Measurements from ENCODE around the gene CCDC195. TPM values are rescaled to one million over a fixed set of nuclear protein-coding genes. Genes with fewer than 3 reads are reported as not detected.

Gene CCDC195, protein sequence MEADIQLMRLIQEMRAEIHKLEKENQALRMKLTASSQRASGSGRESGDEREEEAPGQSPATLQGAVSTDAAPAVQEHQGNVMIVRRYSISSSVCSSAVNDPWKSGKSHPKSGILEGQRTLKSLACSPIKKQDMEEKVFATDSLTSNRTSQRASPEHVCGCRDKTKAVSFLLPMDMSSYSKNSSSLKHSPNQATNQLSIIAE
- not detected in 2 replicates for total RNA-seq

DNA sequence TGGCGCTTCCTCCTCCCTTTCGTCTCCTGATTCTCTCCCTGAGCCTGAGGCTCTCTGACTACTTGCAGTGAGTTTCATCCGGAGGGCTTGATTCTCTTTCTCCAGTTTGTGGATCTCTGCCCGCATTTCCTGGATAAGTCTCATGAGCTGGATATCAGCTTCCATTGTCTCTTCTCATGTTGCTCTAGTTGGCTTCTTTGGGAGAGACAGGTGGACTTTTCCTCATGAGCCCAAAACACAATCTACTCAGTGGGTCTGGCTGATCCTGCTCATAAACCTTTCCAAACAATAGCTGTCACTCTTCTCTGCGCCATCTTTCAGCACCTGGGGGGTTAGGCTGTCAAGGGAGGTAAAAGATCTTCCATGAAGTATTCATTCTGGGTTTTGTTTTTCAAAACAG, at the start of gene CCDC195:
TSS of gene CCDC195 (minus strand) at position 165 of the 400 bp plus-strand sequence. CDS start at position 165, 0 bp downstream.
- intact Hi-C loops (cut with micrococcal nuclease) = no loop called here

DNA sequence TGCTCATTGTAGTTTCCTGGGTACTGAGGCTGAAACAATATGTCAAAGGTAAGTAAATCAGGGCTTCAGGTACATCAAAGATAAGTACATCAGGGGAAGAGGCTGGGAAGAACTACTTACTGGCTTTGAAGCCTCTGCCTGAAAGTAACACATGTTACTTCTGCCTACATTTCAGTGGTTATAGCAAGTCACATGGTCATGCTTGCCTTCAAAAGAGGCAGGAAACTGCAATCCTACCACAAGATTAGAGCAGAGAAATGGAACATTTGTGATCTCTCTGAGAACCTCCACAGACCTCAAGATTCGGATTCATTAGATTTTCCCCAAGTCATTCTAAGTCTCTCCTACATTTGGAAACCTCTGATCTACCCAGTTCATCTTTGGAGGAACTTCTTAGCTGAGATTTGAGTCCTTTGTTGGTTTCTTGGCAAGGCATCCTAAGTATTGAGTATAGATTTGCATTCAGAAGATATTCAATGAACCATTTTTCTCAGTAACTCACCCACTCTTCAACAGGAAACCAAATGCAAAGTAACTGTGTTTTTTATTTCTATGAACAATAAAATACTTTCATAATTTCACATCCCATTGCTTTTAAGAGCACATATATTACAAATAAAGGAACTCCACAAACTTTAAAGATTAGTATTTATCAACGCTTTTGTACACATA, 48.5 kb upstream of the CCDC195 start:
- intact Hi-C loops (cut with micrococcal nuclease) = loop anchor here (2.0 kb wide), 1 partner anchor 14 kb away; no protein-coding TSS in a partner anchor

- intact Hi-C loops (cut with micrococcal nuclease) = no loop called here
Measured at GRCh38 chr2:224757934-224758548, 41.9 kb upstream of the CCDC195 start.

DNA sequence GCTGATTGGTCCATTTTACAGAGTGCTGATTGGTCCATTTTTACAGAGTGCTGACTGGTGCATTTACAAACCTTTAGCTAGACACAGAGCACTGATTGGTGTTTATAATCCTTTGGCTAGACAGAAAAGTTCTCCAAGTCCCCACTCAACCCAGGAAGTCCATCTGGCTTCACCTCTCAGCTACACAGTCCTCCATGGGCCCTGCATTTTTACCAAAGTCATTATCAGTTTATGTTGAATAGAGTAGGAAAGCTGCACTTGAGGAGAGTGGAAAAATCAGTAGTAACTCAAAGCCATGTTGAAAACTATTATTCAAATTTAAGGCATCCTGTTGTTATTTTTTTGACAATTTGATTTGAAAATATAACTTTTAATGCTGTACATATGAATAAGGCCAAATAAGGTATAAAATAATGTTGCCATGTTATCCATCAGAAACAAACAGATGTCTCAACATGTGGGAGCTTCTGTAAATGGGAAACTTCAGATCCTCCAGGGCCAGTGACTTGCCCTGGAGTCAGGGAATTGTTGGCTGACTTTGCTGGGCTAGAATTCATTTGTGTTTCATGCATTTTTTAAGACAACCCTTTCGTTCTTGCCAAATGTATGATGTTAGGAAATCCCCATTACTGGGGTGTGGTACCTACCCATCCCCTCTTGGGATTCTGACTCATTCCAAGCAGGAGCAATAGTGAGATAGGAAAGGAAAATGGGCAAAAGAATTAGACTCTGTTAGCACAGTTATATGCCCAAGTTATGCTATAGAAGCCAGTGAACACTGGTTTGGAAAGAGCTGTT, 37.8 kb upstream of the CCDC195 start:
- intact Hi-C loops (cut with micrococcal nuclease) = no loop called here

- intact Hi-C loops (cut with micrococcal nuclease) = no loop called here
Measured at GRCh38 chr2:224751996-224752698, 36.0 kb upstream of the CCDC195 start.

GRCh38 chr2:224749136-224749535, 33.0 kb upstream of the CCDC195 start:
- intact Hi-C loops (cut with micrococcal nuclease) = no loop called here

DNA sequence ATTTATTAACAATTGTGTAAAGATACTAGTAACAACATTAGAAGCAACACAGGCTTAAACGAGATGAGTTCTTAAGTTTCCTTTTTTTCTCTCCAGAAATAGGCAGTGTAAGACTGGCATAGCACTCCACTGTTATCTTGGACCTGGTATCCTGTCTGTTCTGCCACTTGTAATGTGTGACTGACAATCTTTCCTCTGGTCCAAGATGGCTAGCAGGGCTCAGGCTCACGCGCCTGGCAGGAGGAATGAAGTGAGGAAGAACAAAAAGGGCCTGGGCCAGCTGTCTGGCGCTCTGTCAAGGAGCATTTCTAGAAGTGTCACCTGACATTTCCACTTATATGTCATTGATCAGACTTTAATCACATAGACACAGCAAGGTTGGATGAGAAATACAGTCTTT, 31.6 kb upstream of the CCDC195 start:
- intact Hi-C loops (cut with micrococcal nuclease) = no loop called here

GRCh38 chr2:224736227-224736626, 20.1 kb upstream of the CCDC195 start:
- intact Hi-C loops (cut with micrococcal nuclease) = no loop called here

- intact Hi-C loops (cut with micrococcal nuclease) = no loop called here
Measured at GRCh38 chr2:224734949-224735348, 18.8 kb upstream of the CCDC195 start.

DNA sequence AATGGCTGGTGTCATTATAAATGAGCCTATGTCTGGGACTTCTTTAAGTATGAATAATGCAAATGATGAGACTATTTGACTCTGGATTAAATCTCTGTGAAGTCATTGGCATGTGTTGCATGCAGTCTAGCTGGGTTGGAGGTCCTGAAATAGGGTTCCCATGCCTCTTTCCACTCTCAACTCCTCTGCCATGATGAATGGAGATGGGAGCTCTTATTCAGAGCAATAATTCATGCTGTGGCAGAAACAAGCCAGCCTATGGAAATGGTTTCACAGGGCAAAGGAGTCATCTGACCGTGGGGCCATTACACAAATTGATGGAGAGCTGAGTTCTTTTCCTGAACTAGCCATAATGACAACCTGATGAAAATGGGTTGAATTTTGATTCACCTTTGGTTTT, 15.5 kb upstream of the CCDC195 start:
- intact Hi-C loops (cut with micrococcal nuclease) = no loop called here

- intact Hi-C loops (cut with micrococcal nuclease) = no loop called here
Measured at GRCh38 chr2:224729435-224729834, 13.3 kb upstream of the CCDC195 start.

GRCh38 chr2:224724331-224724730, 8.2 kb upstream of the CCDC195 start:
- intact Hi-C loops (cut with micrococcal nuclease) = no loop called here

DNA sequence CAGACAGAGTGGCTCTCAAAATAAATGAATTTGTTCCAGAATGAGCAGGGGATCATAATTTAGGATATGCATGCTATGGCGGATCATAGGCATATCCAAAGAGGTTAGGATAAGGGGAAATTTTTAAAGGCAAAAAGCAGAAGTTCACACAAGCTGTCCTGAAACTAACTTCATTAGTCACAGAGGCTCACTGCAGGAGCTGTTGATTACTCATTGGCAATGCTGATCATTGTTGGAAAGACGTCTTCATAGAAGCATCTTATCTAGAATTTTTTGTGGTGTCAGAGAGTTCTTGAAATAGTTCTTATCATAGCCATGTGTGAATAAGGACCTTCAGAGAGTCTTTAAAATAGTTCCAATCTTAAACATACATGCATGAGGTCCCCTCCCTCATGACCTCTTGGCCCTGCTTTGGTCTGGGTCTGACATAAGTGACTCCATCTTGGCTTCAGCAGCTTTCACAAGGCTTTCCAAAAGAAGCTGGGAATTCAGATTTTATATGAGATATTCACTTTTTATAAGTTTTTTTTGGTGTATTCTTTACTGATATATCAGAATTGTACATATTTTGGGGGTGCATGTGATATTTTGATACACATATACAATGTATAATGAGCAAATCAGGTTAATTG, 7.5 kb upstream of the CCDC195 start:
- intact Hi-C loops (cut with micrococcal nuclease) = no loop called here

GRCh38 chr2:224722770-224723169, 6.6 kb upstream of the CCDC195 start:
- intact Hi-C loops (cut with micrococcal nuclease) = no loop called here

- intact Hi-C loops (cut with micrococcal nuclease) = no loop called here
Measured at GRCh38 chr2:224722250-224722649, 6.1 kb upstream of the CCDC195 start.

- intact Hi-C loops (cut with micrococcal nuclease) = no loop called here
Measured at GRCh38 chr2:224716921-224717320, 756 bp upstream of the CCDC195 start.

DNA sequence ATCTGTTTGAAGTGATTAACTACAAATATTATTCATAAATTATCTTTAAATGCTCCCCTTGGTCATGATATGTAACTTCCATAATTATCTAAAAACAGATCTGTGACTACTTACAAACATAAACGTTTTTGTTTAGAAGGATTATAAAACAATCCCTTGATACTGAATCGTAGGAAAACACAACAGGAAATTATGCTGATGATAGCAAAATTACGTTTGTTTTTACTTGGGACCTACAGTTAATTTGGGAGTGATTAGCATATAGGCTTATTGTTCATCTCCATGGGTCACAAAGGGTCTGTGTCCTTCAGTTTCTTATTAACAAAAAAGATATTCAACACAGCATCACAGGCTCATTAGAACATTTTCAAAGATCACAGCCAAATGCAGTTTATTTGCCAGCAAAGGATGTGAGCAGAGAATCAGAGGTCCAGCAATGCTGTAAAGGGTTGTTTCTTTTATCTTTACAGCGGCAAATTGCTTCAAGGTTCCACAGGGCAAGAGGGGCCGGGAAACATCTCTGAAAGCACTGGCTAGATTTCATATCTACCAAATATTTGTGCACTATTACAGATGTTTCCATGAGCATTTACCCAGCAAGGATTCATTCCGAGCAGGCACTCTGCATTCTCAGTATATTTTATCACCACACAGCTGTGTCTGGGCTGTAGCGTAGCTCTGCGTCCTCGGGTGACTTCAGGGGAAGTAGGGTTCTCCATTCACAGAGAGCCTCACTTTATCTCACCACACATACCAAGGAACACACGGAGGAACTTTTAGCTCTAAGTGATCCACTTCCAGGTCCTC, 4.1 kb downstream of the CCDC195 start:
- intact Hi-C loops (cut with micrococcal nuclease) = no loop called here

GRCh38 chr2:224711381-224711780, 4.8 kb downstream of the CCDC195 start:
- intact Hi-C loops (cut with micrococcal nuclease) = no loop called here

GRCh38 chr2:224709301-224709700, 6.9 kb downstream of the CCDC195 start:
- intact Hi-C loops (cut with micrococcal nuclease) = no loop called here

- intact Hi-C loops (cut with micrococcal nuclease) = no loop called here
Measured at GRCh38 chr2:224694502-224694901, 21.7 kb downstream of the CCDC195 start.
